Progenitor cell of endocrine pancreas (in vitro differentiated cells): ENCODE results near the gene PADI3. TPM values are rescaled to one million over a fixed set of nuclear protein-coding genes. Genes with fewer than 3 reads are reported as not detected.

Source experiments
- DNase-seq: peaks from one replicate; pipeline ENCODE4 v3.0.0; 2021; ENCODE audit warnings: low spot score; ENCODE audit not compliant: unreplicated experiment
- H3K27ac Mint-ChIP-seq: 2 replicates; pipeline ENCODE4 v1.8.0; 2021; ENCODE audit warnings: mild to moderate bottlenecking, moderate library complexity, mixed read lengths
- H3K27me3 Mint-ChIP-seq: 2 replicates; pipeline ENCODE4 v1.8.0; 2021; ENCODE audit warnings: mixed read lengths
- H3K36me3 Mint-ChIP-seq: 2 replicates; pipeline ENCODE4 v1.8.0; 2022; ENCODE audit warnings: mixed read lengths; ENCODE audit not compliant: insufficient read depth
- H3K4me1 Mint-ChIP-seq: 2 replicates; pipeline ENCODE4 v1.8.0; 2021; ENCODE audit warnings: low read depth, mixed read lengths
- H3K4me3 Mint-ChIP-seq: 2 replicates; pipeline ENCODE4 v1.8.0; 2021; ENCODE audit warnings: low read depth, mild to moderate bottlenecking, moderate library complexity, mixed read lengths
- H3K9me3 Mint-ChIP-seq: 2 replicates; pipeline ENCODE4 v1.8.0; 2021; ENCODE audit warnings: low read depth, mixed read lengths
- CTCF ChIP-seq: fragments of 200-600 bp; sonication (generic); IDR thresholded peaks from one replicate; pipeline ENCODE4 v1.5.0; 2021; ENCODE audit warnings: antibody characterized with exemption, mild to moderate bottlenecking; ENCODE audit not compliant: unreplicated experiment
- total RNA-seq: library from RNA; stranded (reverse); gene quantifications from 2 replicates; pipeline ENCODE4 v1.2.1, GENCODE V29; 2021

The PADI3 gene
- total RNA-seq, 1 donor from 2014 or later = not detected

DNA sequence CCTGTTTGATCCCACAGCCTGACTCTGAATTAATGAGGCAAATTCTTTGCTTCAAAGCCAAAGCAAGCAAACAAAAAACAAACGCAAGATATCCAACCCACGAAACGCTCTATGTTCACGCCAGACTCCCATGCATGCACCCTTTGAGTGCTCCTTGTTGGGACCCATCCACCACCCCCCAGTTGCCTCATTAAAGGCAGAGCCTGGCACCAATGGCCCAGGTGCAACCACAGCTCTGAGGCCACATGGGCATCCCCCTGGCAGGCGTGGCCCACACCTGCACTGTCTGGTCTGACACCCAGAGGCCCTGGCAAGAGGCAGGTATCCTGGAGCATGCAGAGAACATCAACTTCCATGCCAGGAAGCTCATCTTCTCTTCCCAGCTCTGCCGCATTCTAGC lies 58.0 kb downstream of the PADI3 start:
- DNase-seq = no peak
- Mint-ChIP-seq H3K27me3 (peaks cover 8% of the 10 kb centered on the region), H3K27ac (no peak overlapping the region), H3K4me3 (no peak overlapping the region), H3K36me3 (peaks cover 2% of the 10 kb centered on the region), H3K4me1 (peaks cover 2% of the 10 kb centered on the region), H3K9me3 (peaks cover 8% of the 10 kb centered on the region)
- TF ChIP-seq CTCF = no peak

DNA sequence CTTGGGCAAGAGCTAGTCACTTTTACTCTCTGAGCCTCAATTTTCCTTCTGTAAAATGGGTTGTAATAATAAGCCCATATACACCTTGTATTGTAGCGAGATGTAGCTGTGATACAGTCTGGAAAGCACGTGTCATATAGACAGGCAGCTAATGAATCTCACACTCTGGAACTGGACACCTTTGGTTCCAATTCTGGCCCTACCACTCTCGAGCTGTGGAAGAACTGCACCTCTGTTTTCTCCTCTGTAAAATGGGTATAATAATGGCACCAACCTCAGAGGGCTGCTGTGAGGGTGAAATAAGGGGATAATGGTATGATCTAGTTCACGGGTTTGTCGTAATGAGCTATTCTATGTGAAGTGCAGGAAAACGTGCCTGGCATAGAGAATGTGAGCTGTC lies 58.4 kb downstream of the PADI3 start:
- H3K27ac Mint-ChIP-seq = no peak overlapping the region
- peaks cover 2% of the 10 kb centered on the region for H3K4me1 Mint-ChIP-seq
- H3K27me3 Mint-ChIP-seq = peaks cover 8% of the 10 kb centered on the region
- no peak overlapping the region for H3K4me3 Mint-ChIP-seq
- no peak for DNase-seq
- H3K36me3 Mint-ChIP-seq = no peaks in the 10 kb centered on the region
- H3K9me3 Mint-ChIP-seq = peaks cover 4% of the 10 kb centered on the region
- no peak for TF ChIP-seq CTCF

- Mint-ChIP-seq H3K27me3 (peaks cover 10% of the 10 kb centered on the region), H3K9me3 (peaks cover under 1% of the 10 kb centered on the region), H3K4me3 (no peak within 1 kb of the TSS), H3K4me1 (peaks cover 2% of the 10 kb centered on the region), H3K36me3 (no peaks in the 10 kb centered on the region), H3K27ac (no peak within 1 kb of the TSS)
- TF ChIP-seq CTCF = no peak
- DNase-seq = no peak
These were observed 59.0 kb downstream of the PADI3 start, which contains the start of gene PADI4 for GRCh38 chr1:17307946-17308345. TSS of gene PADI4 (plus strand) at chr1:17308197. CDS start at chr1:17308223, 26 bp downstream.

DNA sequence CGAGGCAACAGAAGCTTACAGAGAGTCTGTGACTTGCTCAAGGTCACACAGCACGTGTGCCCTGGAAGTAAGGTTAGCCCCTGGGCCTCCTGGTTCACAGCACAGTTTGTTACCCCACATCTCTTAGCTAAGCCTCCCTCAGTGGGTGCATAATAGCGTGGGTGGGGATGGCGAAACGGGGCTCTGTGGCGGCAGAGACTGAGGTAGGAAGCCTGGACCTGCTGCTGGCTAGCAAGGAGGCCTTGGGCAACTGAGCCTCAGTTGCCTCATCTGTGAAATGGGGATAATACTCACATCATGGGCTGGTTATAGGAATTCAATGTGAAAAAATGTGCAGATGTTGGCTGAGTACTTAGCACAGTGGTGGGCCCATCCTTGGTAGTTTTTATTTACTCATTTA lies 59.7 kb downstream of the PADI3 start:
- no peak for DNase-seq
- Mint-ChIP-seq H3K4me3 (no peak overlapping the region), H3K4me1 (peaks cover 2% of the 10 kb centered on the region), H3K36me3 (no peaks in the 10 kb centered on the region), H3K27ac (no peak overlapping the region), H3K27me3 (peaks cover 12% of the 10 kb centered on the region), H3K9me3 (no peaks in the 10 kb centered on the region)
- no peak for TF ChIP-seq CTCF

GRCh38 chr1:17309426-17310067 lies 60.6 kb downstream of the PADI3 start:
- Mint-ChIP-seq H3K27ac (no peak overlapping the region), H3K4me3 (no peak overlapping the region), H3K27me3 (peaks cover 12% of the 10 kb centered on the region), H3K9me3 (no peaks in the 10 kb centered on the region), H3K4me1 (peaks cover under 1% of the 10 kb centered on the region), H3K36me3 (no peaks in the 10 kb centered on the region)
- no peak for DNase-seq
- no peak for TF ChIP-seq CTCF
